Tibial nerve (tissue), 3 donors: ENCODE results near the gene ATP6V1E1.

ENCODE experiments used
- POLR2A ChIP-seq, 2 donors: fragments of 450-650 bp; IDR thresholded peaks; one replicate each; pipeline ENCODE4 v1.6.1; 2017; ENCODE audit warnings: antibody characterized with exemption in 2 of 2, mild to moderate bottlenecking in 2 of 2, moderate library complexity in 2 of 2
- TF ChIP-seq, protein P1 (sequence below), 5 experiments: fragments of 200-600 bp in 3 of 5; fragments of 450-650 bp in 2 of 5; sonication (generic) in 3 of 5; IDR thresholded peaks; one replicate each; pipeline ENCODE4 v1.5.1; 2016 to 2019; ENCODE audit warnings: antibody characterized with exemption in 5 of 5, mild to moderate bottlenecking in 3 of 5, moderate library complexity in 2 of 5

DNA sequence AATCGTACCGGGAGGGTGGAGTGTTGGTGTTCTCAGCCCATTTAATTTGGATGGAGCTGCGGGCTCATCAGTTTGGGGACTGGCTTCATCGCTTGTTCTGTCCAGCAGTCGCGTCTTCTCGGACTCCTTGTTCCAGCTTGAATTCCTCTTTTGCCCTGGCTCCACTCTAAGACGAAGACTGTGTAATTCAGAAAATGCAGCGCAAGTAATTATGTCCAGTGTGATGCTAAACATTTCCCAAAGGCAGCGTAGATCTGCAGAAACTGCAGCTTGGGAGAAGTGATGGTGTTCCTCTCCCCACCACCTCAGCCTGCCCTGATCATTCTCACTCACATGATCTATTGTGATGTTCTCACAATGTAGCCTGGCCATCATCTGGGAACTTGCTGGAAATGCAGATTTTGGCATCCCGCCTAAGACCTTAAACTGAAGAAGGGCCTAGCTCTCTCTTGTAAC lies 64.6 kb downstream of the ATP6V1E1 start:
- TF ChIP-seq, protein P1, sequence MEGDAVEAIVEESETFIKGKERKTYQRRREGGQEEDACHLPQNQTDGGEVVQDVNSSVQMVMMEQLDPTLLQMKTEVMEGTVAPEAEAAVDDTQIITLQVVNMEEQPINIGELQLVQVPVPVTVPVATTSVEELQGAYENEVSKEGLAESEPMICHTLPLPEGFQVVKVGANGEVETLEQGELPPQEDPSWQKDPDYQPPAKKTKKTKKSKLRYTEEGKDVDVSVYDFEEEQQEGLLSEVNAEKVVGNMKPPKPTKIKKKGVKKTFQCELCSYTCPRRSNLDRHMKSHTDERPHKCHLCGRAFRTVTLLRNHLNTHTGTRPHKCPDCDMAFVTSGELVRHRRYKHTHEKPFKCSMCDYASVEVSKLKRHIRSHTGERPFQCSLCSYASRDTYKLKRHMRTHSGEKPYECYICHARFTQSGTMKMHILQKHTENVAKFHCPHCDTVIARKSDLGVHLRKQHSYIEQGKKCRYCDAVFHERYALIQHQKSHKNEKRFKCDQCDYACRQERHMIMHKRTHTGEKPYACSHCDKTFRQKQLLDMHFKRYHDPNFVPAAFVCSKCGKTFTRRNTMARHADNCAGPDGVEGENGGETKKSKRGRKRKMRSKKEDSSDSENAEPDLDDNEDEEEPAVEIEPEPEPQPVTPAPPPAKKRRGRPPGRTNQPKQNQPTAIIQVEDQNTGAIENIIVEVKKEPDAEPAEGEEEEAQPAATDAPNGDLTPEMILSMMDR (IDR thresholded peaks at IDR 0.05): peak in 1 of 5 experiments; percentile 8
- no peak for TF ChIP-seq POLR2A (IDR thresholded peaks at IDR 0.05)
